ENCODE results near the gene SACS.

DNA sequence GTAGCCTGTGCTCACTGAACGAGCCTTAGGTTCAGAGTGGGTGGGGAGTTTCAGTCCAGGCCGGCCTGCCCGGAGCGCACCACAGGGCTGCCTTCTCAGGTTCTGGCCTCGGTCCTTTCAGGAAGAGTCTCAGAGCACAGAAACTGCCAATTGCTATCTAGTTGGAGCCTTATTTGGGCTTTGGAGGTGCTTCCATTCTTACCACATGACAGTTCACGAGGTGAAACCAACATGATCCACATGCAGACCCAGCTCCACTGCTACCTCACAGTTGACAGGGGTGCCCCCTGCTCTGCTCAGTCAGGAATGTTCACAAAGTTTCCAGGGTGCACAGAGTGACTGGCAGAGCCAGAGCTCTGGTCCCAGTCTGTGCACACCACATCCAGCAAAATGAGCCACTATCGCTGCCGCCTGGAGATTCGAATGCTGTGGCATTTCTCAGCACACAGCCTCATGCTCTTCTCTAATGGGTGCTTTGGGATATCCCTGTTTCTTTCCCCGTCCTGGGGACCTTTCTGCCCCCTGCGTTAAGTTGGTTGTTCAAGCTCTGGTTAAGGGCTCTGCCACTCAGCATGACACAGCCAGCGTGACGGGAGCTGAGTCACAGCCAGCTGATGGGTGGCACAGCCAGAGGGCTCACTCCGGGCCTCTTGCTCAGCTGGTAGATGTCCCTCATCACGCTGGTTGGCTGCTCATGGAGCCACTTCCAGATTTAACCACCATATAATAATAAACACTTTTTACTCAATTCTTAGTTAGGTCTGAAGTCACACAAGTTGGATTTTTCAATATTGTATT, 7.5 kb upstream of the SACS start:
- TF ChIP-seq, protein P1, sequence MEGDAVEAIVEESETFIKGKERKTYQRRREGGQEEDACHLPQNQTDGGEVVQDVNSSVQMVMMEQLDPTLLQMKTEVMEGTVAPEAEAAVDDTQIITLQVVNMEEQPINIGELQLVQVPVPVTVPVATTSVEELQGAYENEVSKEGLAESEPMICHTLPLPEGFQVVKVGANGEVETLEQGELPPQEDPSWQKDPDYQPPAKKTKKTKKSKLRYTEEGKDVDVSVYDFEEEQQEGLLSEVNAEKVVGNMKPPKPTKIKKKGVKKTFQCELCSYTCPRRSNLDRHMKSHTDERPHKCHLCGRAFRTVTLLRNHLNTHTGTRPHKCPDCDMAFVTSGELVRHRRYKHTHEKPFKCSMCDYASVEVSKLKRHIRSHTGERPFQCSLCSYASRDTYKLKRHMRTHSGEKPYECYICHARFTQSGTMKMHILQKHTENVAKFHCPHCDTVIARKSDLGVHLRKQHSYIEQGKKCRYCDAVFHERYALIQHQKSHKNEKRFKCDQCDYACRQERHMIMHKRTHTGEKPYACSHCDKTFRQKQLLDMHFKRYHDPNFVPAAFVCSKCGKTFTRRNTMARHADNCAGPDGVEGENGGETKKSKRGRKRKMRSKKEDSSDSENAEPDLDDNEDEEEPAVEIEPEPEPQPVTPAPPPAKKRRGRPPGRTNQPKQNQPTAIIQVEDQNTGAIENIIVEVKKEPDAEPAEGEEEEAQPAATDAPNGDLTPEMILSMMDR (conservative IDR thresholded peaks at IDR 0.05 in 1 of 2, IDR thresholded peaks at IDR 0.05 in 1 of 2; ENCODE audit: extremely low read depth in 1 of 2, insufficient read depth in 1 of 2, low read depth in 1 of 2, low read length in 2 of 2): no peak
- no peak for TF ChIP-seq EZH2 (IDR thresholded peaks at IDR 0.05; ENCODE audit: borderline replicate concordance, low read length)

All from mammary epithelial cell (primary cell).